Superior temporal gyrus (tissue), 1 donor: ENCODE data around the gene HDDC3.

ENCODE experiments used
- DNase-seq: peaks from one replicate; pipeline ENCODE4 v3.0.0-alpha.2; 2016; ENCODE audit errors: extremely low spot score

The HDDC3 gene

DNA sequence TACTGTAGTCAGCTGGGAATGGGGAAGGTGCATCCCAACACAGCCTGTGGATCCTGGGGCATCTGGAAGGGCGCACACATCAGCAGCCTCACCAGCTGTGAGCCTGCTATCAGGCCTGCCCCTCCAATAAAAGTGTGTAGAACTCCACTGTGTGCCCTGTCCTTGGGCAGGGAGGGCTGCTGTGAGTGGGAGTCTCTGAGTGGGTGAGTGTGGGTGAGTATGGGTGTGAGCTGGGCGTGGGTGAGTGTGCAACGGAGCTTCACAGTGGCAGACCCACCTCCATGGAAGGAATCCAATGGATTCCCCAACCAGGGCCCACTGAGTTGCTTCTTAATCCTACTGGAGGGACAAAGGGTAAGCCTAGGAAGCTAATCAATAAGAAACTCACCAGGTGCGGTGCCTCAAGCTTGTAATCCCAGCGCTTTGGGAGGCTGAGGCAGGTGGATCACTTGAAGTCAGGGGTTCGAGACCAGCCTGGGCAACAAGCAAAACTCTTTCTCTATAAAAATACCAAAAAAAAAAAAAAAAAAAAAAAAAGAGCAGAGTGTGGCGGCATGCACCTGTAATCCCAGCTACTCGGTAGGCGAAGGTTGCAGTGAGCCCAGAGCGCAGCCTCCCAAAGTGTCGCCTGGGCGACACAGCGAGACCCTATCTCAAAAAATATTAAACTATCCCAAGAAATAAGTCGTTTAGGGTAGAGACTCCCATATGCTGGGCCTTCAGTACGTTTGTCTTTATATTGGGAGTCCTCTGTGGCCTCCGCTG lies 21.8 kb upstream of the HDDC3 start:
- DNase-seq: no peak

DNA sequence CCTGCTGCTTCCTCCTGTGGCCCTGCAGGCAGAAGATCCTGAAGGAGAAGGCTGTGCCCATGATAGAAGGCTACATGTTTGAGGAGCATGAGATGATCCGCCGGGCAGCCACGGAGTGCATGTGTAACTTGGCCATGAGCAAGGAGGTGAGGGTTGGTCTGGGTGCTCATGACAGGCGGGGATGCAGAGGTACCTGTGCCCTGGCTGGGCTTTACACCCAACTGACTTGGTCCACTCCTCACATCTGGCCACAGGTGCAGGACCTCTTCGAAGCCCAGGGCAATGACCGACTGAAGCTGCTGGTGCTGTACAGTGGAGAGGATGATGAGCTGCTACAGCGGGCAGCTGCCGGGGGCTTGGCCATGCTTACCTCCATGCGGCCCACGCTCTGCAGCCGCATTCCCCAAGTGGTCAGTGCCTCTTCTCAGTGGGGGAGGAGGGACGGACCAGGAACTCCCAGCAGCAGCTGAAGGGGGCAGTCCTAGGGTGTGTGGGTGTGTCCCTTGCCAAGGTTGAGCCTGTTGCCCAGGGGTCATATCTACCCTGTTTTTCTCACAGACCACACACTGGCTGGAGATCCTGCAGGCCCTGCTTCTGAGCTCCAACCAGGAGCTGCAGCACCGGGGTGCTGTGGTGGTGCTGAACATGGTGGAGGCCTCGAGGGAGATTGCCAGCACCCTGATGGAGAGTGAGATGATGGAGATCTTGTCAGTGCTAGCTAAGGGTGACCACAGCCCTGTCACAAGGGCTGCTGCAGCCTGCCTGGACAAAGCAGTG lies 20.7 kb upstream of the HDDC3 start:
- DNase-seq: no peak

DNA sequence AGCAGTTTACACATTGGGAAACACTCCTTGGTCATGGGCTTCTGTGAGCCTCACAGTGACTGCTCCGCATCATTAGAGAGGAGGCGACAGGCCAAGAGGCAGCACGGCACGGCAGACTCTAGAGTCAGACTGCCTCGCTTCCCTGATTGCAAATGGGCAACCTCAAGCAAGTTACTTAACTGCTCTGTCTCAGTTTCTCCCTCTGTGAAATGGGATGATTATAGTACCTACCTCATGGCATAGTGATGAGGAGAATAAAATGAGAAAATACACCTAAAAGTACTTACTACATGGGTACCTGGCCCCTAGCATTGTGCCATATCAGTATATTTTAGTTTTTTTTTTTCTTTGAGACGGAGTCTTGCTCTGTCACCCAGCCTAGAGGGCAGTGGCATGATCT lies 18.3 kb upstream of the HDDC3 start:
- DNase-seq: no peak

DNA sequence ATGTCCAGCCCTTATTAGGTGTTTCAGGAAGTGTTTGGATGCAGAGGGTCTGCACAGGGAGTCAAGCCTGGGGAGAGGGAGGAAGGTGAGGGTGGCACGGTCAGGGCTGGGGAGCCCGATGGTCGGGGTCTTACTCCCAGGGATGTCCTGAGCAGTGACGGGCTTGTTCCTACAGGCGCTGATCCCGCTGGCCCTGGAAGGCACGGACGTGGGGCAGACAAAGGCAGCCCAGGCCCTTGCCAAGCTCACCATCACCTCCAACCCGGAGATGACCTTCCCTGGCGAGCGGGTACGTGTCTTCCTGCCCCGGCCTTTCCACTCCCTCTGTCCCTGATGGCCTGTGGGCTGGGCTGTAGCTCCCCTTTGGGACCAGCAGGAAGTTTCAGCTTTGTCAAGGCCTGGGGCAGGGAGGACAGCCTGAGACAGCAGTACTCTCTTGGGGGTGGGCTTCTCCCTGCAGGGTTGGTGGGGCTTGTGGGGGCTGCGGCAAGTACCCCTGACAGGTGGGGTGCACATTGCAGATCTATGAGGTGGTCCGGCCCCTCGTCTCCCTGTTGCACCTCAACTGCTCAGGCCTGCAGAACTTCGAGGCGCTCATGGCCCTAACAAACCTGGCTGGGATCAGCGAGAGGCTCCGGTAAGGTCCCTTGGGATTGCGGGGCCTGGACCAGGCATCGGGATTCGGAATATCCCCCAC lies 17.8 kb upstream of the HDDC3 start:
- DNase-seq: no peak

DNA sequence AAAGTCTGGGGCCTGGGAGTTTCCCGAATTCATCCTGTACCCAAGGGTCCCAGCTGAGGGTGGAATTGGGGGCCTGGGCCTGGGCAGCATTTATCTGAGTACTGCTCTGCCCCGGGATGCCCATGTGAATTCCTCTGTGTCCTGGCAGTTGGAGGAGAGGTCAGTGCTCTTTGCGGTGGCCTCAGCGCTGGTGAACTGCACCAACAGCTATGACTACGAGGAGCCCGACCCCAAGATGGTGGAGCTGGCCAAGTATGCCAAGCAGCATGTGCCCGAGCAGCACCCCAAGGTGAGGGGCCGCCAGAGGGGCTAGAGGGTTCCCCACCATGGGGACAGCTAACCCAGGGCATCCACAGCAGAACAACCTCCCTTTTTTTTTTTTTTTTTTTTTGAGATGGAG lies 16.2 kb upstream of the HDDC3 start:
- no peak for DNase-seq

DNA sequence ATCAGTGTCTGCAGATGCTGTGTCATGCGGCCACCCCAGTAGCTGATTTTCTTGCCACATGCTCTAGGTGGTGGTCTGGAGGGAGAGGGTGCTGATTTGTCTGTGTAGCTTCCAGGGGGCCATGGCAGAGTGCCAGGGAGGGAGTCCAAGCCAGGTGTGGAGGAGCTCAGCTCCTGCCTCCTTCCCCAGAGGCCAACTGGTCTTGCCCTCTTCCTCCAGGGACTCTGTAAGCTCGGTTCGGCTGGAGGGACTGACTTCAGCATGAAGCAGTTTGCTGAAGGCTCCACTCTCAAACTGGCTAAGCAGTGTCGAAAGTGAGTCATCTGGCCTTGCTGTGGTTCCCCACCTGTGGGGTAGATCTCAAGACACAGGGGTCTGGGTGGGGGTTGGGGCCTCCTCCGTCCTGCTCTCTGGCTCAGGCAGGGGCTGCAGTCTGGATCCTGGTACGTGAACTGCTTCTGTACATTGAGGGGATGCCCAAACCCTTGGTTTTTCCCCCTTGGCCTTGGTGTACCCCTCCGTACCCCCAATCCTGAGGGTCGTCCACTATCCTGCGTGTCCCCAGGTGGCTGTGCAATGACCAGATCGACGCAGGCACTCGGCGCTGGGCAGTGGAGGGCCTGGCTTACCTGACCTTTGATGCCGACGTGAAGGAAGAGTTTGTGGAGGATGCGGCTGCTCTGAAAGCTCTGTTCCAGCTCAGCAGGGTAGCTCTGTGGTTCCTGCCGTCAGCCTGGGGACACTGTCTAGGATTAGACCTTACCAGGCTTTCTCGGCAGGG lies 15.4 kb upstream of the HDDC3 start:
- no peak for DNase-seq

DNA sequence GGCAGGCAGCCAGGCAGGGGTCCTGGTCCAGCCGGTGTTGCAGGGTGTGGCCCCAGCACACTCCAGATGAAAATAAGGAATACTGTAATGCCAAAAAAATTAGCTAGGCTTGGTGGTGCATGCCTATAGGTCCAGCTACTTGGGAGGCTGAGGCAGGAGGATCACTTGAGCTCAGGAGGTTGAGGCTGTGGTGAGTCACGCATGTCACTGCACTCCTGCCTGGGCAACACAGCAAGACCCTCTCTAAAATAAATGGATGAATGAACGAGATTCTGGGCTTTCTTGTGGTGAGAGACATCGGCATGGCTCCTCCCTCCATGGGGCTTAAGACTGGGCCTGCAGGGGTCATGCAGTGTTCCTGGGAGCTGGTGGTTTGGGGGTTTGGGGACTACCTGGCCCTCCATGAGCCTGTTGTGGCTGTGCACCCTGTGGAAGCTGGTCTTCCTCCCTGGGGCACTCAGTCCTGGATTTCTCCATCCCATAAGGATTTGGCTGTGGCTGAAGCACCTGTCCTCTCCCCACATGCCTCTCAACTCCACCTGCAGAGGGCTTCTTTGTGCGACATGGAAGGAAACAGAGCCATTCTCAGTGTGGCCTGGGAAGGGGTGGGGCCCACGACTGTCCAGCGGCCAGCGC lies 14.7 kb upstream of the HDDC3 start:
- DNase-seq: no peak

DNA sequence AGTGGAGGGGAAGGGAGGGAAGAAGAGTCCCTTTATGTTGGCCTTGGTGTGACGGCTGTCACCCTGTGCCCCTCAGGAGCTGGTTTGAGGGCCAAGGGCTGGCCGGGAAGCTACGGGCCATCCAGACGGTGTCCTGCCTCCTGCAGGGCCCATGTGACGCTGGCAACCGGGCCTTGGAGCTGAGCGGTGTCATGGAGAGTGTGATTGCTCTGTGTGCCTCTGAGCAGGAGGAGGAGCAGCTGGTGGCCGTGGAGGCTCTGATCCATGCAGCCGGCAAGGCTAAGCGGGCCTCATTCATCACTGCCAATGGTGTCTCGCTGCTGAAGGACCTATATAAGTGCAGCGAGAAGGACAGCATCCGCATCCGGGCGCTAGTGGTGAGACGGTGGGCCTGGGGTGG lies 14.2 kb upstream of the HDDC3 start:
- DNase-seq: no peak

DNA sequence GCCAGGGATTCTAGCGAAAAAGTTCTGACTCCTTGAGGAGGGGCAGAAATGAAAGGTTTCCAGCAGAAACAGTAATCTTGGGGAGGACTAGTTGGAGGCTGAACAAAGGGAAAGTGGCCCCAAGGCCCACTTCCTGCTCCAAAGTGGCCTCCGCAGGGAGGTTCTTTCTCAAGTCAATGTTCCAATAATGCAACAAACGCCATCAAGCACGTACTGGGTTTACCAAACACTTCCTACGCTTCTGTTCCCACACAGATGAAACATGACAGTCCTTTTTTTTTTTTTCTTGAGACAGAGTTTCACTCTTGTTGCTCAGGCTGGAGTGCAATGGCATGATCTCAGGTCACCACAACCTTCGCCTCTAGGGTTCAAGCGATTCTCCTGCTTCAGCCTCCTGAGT lies 12.7 kb upstream of the HDDC3 start:
- no peak for DNase-seq

DNA sequence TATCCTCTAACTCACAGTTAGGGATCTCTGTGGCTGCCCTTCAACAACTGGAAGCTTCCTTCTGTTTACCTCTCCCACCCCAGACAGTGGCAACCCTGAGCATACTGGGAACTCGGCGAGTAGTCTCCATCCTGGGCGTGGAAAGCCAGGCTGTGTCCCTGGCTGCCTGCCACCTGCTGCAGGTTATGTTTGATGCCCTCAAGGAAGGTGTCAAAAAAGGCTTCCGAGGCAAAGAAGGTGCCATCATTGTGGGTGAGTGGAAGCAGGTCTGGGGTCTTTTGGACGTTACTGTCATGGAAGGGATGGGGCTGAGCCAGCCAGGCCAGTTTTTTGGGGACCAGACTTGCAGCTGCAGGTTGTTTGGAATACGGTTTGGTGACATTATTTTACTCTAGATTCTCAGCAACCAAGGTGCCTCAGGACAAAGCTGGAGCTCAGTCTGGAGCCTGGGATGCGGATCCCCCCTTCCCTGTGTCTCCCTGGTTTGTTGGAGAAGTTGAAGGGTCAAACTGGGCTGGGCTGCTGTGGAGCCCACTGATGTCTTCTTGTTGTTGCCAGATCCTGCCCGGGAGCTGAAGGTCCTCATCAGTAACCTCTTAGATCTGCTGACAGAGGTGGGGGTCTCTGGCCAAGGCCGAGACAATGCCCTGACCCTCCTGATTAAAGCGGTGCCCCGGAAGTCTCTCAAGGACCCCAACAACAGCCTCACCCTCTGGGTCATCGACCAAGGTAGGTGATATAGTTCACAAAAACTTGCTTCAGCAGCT lies 10.2 kb upstream of the HDDC3 start:
- no peak for DNase-seq

DNA sequence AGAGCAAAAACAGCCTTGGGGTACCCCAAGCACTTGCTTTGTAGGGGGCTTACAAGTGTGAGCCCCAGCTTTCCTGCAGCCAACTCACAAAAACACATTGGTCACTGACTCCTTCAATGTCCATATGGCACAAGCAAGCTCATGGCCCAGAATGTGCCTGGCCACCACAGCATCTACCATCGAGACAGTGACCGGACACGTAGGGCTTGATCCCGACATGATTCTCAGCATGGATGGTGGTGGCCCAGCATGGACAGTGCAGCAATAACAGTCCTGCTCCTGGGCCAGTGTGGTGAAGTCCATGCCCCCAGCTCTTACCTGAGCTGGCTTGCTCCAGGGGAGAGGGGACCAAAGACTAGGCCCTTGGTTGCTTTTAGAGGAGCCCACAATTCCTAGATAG lies 8.7 kb upstream of the HDDC3 start:
- DNase-seq: no peak

DNA sequence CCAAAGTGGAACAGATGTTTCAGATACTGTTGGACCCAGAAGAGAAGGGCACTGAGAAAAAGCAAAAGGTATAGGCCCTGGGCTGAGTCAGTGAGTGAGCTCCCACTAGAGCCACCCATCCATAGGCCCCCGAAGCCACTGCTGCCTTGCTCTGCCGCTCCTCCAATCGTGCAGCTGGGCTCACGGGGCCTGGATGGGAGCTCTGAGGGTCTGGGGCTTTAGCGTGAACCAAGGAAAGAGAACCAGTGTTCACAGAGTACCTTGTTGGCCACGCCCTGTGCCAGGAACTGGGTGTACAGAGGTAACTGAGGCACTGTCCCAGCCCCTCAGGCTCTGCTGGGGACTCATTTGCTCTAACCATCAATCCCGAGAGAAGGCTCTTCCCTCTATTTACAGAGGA lies 7.4 kb upstream of the HDDC3 start:
- no peak for DNase-seq

DNA sequence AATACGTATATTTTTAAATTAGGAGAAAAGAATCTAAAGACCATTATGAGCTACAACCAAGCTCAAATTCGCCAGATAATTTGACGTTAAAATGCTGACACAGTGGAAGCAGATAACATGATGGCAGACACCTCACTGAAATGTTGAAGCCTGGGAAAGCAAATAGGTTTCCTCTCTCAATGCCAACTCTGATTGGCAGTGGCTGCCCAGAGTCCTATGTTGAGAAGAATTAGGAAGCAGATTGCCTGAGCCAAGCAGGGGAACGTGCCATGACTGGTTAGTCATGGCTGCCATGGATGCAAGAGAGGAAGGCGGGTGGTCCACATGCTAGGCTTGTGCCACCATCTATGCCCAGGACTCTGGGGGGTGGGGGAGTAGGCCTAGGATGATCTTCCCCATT lies 5.9 kb upstream of the HDDC3 start:
- DNase-seq: no peak

DNA sequence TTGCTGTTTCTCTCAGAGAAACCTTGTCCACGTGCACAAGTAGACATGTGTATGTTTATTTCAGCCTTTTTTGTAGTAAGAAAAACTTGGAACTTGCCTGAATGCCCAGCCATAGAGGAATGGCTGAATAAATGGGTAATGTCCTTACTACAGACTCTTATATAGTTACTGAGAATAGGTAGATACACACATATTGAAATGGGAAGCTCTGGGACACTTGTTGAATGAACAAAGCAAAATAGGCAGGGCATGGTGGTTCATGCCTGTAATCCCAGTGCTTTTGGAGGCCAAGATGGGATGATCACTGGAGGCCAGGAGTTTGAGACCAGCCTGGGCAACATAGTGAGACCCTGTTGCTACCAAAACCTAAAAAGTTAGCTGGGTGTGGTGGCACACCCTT lies 4.5 kb upstream of the HDDC3 start:
- no peak for DNase-seq

DNA sequence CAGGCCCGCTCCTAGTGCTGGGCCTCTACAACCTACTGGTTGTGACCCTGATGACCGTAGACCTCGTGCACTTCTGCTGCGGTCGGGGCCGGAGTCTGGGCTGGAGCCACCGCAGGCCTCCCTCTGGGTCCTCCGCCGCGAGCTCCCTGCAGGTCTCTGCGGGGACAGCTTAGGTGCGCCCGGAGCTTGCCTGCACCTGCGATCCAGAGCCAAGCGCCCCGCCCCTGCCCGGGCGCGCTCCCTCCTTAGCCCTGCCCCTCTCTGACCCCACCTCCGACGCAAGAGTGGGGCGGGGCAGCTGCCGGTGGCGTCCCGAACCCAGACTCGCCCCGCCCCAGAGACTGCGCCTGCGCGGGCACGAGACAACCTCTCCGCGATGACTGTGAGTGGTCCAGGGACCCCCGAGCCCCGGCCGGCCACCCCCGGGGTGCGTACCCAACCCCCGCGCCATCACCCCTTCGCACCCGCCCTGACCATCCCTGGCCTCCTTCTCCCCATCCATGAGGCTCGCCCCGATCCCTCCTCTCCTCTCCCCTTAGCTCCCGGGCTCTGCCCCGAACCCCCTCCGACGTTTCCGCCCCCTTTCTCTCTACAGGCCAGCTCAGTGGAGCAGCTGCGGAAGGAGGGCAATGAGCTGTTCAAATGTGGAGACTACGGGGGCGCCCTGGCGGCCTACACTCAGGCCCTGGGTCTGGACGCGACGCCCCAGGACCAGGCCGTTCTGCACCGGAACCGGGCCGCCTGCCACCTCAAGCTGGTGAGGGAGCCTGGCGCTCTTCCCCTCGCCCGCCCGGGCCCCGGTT lies 2.8 kb upstream of the HDDC3 start, which contains the start of gene UNC45A:
Gene UNC45A, plus strand, starts transcription at position 337 of the 803 bp plus-strand sequence. Its CDS starts 40 bp downstream, at position 377.
- DNase-seq: peak; percentile 86

DNA sequence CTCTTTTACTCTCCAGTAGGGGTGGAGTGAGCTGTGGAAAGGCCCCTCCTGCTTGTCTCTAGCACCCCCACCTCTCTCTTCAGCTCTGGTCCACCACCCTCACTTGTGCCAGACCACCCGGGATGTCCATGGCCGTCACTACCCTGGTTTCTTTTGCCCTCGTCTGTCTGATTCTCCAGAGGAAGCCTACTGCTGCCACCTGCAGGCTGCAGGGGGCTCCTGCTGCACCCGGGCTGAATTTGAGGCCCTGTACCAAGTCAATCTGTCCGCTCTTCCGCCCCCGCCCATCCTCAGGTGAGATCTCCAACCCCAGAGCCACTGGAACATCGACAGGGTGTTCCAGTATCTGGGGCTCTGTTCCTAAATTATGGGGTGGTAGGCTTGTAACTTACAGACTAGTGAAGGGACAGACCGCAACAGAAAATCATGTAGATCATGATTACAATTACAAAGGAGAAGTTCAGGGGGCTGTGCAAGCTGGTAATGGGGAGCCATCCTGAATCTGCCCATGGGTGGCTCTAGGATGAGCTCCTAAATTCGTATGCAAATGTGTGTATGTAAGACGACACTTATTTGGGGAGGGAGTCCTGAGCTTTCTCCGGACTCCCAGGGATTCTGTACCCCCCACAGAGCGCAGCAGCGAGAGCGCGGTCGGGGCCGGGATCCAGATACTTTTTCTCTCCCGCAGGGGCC lies 2.1 kb upstream of the HDDC3 start:
- peak; percentile 90 for DNase-seq

DNA sequence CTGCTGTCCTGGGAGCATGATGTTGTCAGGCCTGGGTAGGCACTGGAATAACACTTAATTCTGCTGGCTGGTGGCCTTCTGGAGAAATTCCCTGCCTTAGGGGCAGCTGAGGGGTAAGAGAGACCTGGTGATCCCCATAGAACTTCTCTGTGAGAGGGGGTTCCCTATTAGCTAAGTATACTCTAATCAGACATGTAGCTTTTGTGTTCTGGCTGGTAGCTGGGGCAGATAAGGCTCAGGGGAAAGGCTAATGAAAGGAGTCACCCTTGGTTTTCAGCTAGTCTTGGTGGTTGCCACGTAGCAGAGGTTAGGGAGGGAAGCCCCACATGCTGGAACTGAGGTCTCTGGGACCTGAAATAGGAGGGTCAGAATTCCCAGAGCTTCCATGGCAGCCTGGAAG lies 952 bp upstream of the HDDC3 start:
- no peak for DNase-seq

DNA sequence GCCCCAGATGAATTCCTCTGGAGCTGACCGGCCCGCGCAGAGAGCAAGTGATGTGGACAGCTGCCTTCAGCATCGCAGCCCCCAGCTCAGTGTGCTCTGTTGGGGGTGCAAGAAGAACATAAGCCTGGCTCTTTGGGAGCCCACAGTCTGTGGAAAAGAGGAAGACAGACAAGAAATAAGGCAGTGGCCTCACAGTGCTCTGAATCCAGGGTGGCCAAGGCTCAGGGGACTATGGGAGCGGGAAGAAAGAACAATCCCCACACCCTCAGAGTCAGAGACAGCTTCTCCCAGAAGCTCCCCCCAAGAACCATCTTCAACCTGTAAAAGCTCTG lies 277 bp upstream of the HDDC3 start:
- DNase-seq: no peak

DNA sequence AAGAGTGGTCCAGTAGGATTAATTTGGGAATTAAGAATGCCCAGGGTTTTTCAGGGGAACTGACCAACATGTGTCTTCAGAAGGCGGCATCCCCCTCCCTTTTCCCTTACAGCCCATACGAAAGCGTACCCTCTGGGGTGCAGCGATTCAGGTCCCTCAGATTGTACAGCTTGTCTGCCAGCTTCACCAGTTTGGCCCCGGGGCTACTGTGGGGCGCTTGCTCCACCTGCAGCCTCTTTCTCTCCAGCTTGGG lies 848 bp downstream of the HDDC3 start:
- no peak for DNase-seq
